Neuronal stem cell (in vitro differentiated cells): ENCODE data around the gene TENT5A. TPM values are rescaled to one million over a fixed set of nuclear protein-coding genes. Genes with fewer than 3 reads are reported as not detected.

Source experiments
- DNase-seq: peaks from one replicate; pipeline ENCODE4 v3.0.0-alpha.2; 2013; ENCODE audit warnings: low spot score
- H2AFZ ChIP-seq: one replicate; pipeline ENCODE4 v1.6.1; 2013; ENCODE audit warnings: mild to moderate bottlenecking, low read length, inconsistent platforms
- H2AK5ac ChIP-seq: 2 replicates; pipeline ENCODE4 v1.6.1; 2013; ENCODE audit warnings: low read depth, mild to moderate bottlenecking, inconsistent platforms, low read length, moderate library complexity, mixed read lengths
- H2BK120ac ChIP-seq: 2 replicates; pipeline ENCODE4 v1.6.1; 2013; ENCODE audit warnings: low read depth, mild to moderate bottlenecking, inconsistent platforms, low read length, moderate library complexity, mixed read lengths
- H2BK12ac ChIP-seq: one replicate; pipeline ENCODE4 v1.6.1; 2013; ENCODE audit warnings: low read length, inconsistent platforms
- H2BK15ac ChIP-seq: 2 replicates; pipeline ENCODE4 v1.6.1; 2013; ENCODE audit warnings: mild to moderate bottlenecking, low read length, inconsistent platforms, mixed read lengths
- H2BK5ac ChIP-seq: one replicate; pipeline ENCODE4 v1.6.1; 2013; ENCODE audit warnings: inconsistent platforms, mild to moderate bottlenecking, low read length, moderate library complexity
- H3K14ac ChIP-seq: one replicate; pipeline ENCODE4 v1.6.1; 2013; ENCODE audit warnings: low read length, inconsistent platforms
- H3K18ac ChIP-seq: 2 replicates; pipeline ENCODE4 v1.6.1; 2013; ENCODE audit warnings: low read length, inconsistent platforms
- H3K23ac ChIP-seq: 2 replicates; pipeline ENCODE4 v1.6.1; 2013; ENCODE audit warnings: low read depth, mild to moderate bottlenecking, mixed read lengths, low read length, inconsistent platforms; ENCODE audit not compliant: poor library complexity
- H3K27ac ChIP-seq: replicated peaks from 3 replicates; pipeline ENCODE4 v1.5.1; 2013; ENCODE audit warnings: low read length, inconsistent platforms
- H3K27me3 ChIP-seq, 3 experiments: 2 replicates each; pipeline ENCODE4 v1.6.1; 2013; ENCODE audit warnings: low read length in 3 of 3, mild to moderate bottlenecking in 2 of 3, inconsistent platforms in 1 of 3, low read depth in 1 of 3, mixed read lengths in 1 of 3, moderate library complexity in 1 of 3; ENCODE audit not compliant: control insufficient read depth in 3 of 3, insufficient read depth in 3 of 3
- H3K36me3 ChIP-seq, 2 donors: replicated peaks in 1 of 2; 2 replicates each; pipeline ENCODE4 v1.6.1; 2013; ENCODE audit warnings: low read length in 2 of 2; ENCODE audit not compliant: control insufficient read depth in 2 of 2, insufficient read depth in 2 of 2
- H3K4ac ChIP-seq: 2 replicates; pipeline ENCODE4 v1.6.1; 2013; ENCODE audit warnings: inconsistent platforms, mild to moderate bottlenecking, low read length, moderate library complexity
- H3K4me1 ChIP-seq, 2 donors: 1 replicate in 1 of 2; 2 replicates in 1 of 2; pipeline ENCODE4 v1.6.1; 2013; ENCODE audit warnings: low read length in 2 of 2, low read depth in 1 of 2; ENCODE audit not compliant: control insufficient read depth in 2 of 2, insufficient read depth in 1 of 2
- H3K4me2 ChIP-seq: one replicate; pipeline ENCODE4 v1.6.1; 2013; ENCODE audit warnings: mild to moderate bottlenecking, low read length, inconsistent platforms; ENCODE audit not compliant: insufficient read depth, poor library complexity, severe bottlenecking
- H3K4me3 ChIP-seq, 2 donors: 2 replicates each; pipeline ENCODE4 v1.5.1; 2013; ENCODE audit warnings: low read length in 2 of 2, mild to moderate bottlenecking in 2 of 2, inconsistent platforms in 1 of 2, moderate library complexity in 1 of 2
- H3K79me1 ChIP-seq: one replicate; pipeline ENCODE4 v1.6.1; 2013; ENCODE audit warnings: low read depth, mild to moderate bottlenecking, inconsistent platforms, low read length, moderate library complexity
- H3K9ac ChIP-seq: one replicate; pipeline ENCODE4 v1.6.1; 2013; ENCODE audit warnings: mild to moderate bottlenecking, low read depth, low read length, inconsistent platforms; ENCODE audit not compliant: poor library complexity
- H3K9me3 ChIP-seq, 2 donors: replicated peaks in 1 of 2; 2 replicates each; pipeline versions ENCODE3 to v1.6.1; 2013; ENCODE audit warnings: low read length in 2 of 2, mild to moderate bottlenecking in 2 of 2, inconsistent platforms in 1 of 2, low read depth in 1 of 2, mixed read lengths in 1 of 2, moderate library complexity in 1 of 2; ENCODE audit not compliant: control insufficient read depth in 2 of 2, insufficient read depth in 1 of 2
- H4K8ac ChIP-seq: one replicate; pipeline ENCODE4 v1.6.1; 2013; ENCODE audit warnings: low read depth, mild to moderate bottlenecking, inconsistent platforms, low read length, moderate library complexity
- H4K91ac ChIP-seq: one replicate; pipeline ENCODE4 v1.6.1; 2013; ENCODE audit warnings: low read length, low read depth, mild to moderate bottlenecking, inconsistent platforms; ENCODE audit not compliant: poor library complexity
- WGBS, 2 donors: extraction: QIAGEN DNeasy Blood & Tissue Kit; methylation state at CpG; one replicate each; pipeline ENCODE4 v1.1.7; 2013; ENCODE audit warnings: missing lambda C conversion rate in 2 of 2, mixed read lengths in 1 of 2; ENCODE audit not compliant: insufficient read length in 2 of 2, insufficient replicate concordance in 1 of 2; ENCODE audit errors: extremely low coverage in 2 of 2; 5-methylcytosine and 5-hydroxymethylcytosine counted together
- polyA plus RNA-seq, 2 experiments: library from polyadenylated mRNA; stranded (reverse); fragments of 200-250 nt; gene quantifications; one replicate each; pipeline ENCODE4 v1.2.3, GENCODE V29; 2013

The TENT5A gene
- 0.95 TPM for polyA plus RNA-seq (2013, experiment 1 of 2)
- 1.1 TPM for polyA plus RNA-seq (2013, experiment 2 of 2)

- peak within 1 kb of the TSS; percentile 92 for H2BK12ac ChIP-seq
- peaks cover 4% of the 10 kb centered on the region for H3K79me1 ChIP-seq
- DNase-seq, result peak; percentile 76
- peak within 1 kb of the TSS; percentile 22 for H2AK5ac ChIP-seq
- peak within 1 kb of the TSS; percentile 72 for H3K14ac ChIP-seq
- no peak within 1 kb of the TSS for H3K4ac ChIP-seq
- no peak within 1 kb of the TSS for H4K91ac ChIP-seq
- H3K4me1 ChIP-seq, result peaks cover 6 to 13% of the 10 kb centered on the region in 2 donors
- no peak within 1 kb of the TSS for H3K27ac ChIP-seq
- H2BK15ac ChIP-seq, result peak within 1 kb of the TSS; percentile 79
- peaks cover 0 to 21% (median 4%) of the 10 kb centered on the region in 3 experiments for H3K27me3 ChIP-seq
- H3K4me2 ChIP-seq, result peak within 1 kb of the TSS; percentile 85
- H2BK120ac ChIP-seq, result peak within 1 kb of the TSS; percentile 29
- H2BK5ac ChIP-seq, result no peak within 1 kb of the TSS
- peak within 1 kb of the TSS; percentile 99 for H2AFZ ChIP-seq
- peak within 1 kb of the TSS; percentile 79 to 85 for H3K4me3 ChIP-seq
- WGBS, 2 donors, result no CpG with 5 or more reads among the region's 77 CpGs
- H3K9ac ChIP-seq, result peak within 1 kb of the TSS; percentile 88
- peaks cover 1 to 30% of the 10 kb centered on the region in 2 donors for H3K36me3 ChIP-seq
- peak within 1 kb of the TSS; percentile 95 for H3K18ac ChIP-seq
- peaks cover 0 to 5% of the 10 kb centered on the region in 2 donors for H3K9me3 ChIP-seq
- H4K8ac ChIP-seq, result no peak within 1 kb of the TSS
- H3K23ac ChIP-seq, result peak within 1 kb of the TSS; percentile 77
Observed at GRCh38 chr6:81752084-81752920, at the start of gene TENT5A. Gene TENT5A, minus strand, starts transcription at chr6:81752681. Its CDS starts 540 bp downstream, at chr6:81752141.

GRCh38 chr6:81801489-81801888 is 49.0 kb upstream of the TENT5A start:
- Histone ChIP-seq H2BK15ac (no peak overlapping the region), H3K4ac (no peak overlapping the region), H3K18ac (no peak overlapping the region), H3K23ac (no peak overlapping the region), H3K4me2 (no peak overlapping the region), H3K4me3 (no peak overlapping the region), H3K9me3 (no peaks in the 10 kb centered on the region), H2BK12ac (no peak overlapping the region), H3K14ac (no peak overlapping the region), H3K9ac (no peak overlapping the region), H3K27ac (no peak overlapping the region), H4K8ac (no peak overlapping the region), H3K27me3 (no peaks in the 10 kb centered on the region), H3K36me3 (no peaks in the 10 kb centered on the region), H2BK120ac (no peak overlapping the region), H4K91ac (no peak overlapping the region), H2AFZ (no peak overlapping the region), H3K4me1 (no peaks in the 10 kb centered on the region), H2BK5ac (no peak overlapping the region), H3K79me1 (no peaks in the 10 kb centered on the region), H2AK5ac (no peak overlapping the region)
- WGBS, 2 donors, result no CpG with 5 or more reads among the region's 3 CpGs
- DNase-seq, result no peak

GRCh38 chr6:81800666-81801065 is 48.2 kb upstream of the TENT5A start:
- no peak overlapping the region for H2AFZ ChIP-seq
- no peak overlapping the region for H2BK120ac ChIP-seq
- H3K27ac ChIP-seq, result no peak overlapping the region
- H4K8ac ChIP-seq, result no peak overlapping the region
- H2BK12ac ChIP-seq, result no peak overlapping the region
- H3K14ac ChIP-seq, result no peak overlapping the region
- no peaks in the 10 kb centered on the region for H3K79me1 ChIP-seq
- no peak overlapping the region for H2AK5ac ChIP-seq
- H2BK5ac ChIP-seq, result no peak overlapping the region
- no peak overlapping the region for H3K23ac ChIP-seq
- no peaks in the 10 kb centered on the region for H3K36me3 ChIP-seq
- no CpG with 5 or more reads among the region's 3 CpGs for WGBS, 2 donors
- no peak overlapping the region for H3K9ac ChIP-seq
- H3K4me1 ChIP-seq, result no peaks in the 10 kb centered on the region
- no peak for DNase-seq
- H4K91ac ChIP-seq, result no peak overlapping the region
- H3K4me3 ChIP-seq, result no peak overlapping the region
- H3K9me3 ChIP-seq, result no peaks in the 10 kb centered on the region
- no peak overlapping the region for H2BK15ac ChIP-seq
- no peak overlapping the region for H3K18ac ChIP-seq
- H3K27me3 ChIP-seq, result no peaks in the 10 kb centered on the region
- H3K4ac ChIP-seq, result no peak overlapping the region
- no peak overlapping the region for H3K4me2 ChIP-seq

- Histone ChIP-seq H3K27ac (no peak overlapping the region), H2AK5ac (no peak overlapping the region), H3K4me2 (no peak overlapping the region), H3K4ac (no peak overlapping the region), H2BK120ac (no peak overlapping the region), H3K36me3 (no peaks in the 10 kb centered on the region), H3K9me3 (no peaks in the 10 kb centered on the region), H4K91ac (no peak overlapping the region), H3K18ac (no peak overlapping the region), H2BK12ac (no peak overlapping the region), H3K9ac (no peak overlapping the region), H2BK5ac (no peak overlapping the region), H3K23ac (no peak overlapping the region), H2BK15ac (no peak overlapping the region), H3K27me3 (no peaks in the 10 kb centered on the region), H3K4me3 (no peak overlapping the region), H3K14ac (no peak overlapping the region), H2AFZ (no peak overlapping the region), H3K4me1 (no peaks in the 10 kb centered on the region), H3K79me1 (no peaks in the 10 kb centered on the region), H4K8ac (no peak overlapping the region)
- WGBS, 2 donors, result no CpG with 5 or more reads among the region's 1 CpG
- DNase-seq, result no peak
Observed at GRCh38 chr6:81799323-81799722, 46.8 kb upstream of the TENT5A start.
